ENCODE results near the gene CHD9.
A peak's percentile ranks its signal among the peaks of the same experiment; 100 is the strongest.
"Not testable (repeated sequence)": the region's sequence is repeated elsewhere in the genome, so short reads cannot be mapped to it uniquely, and the experiment has no call there.

CHD9 gene

GRCh38 chr16:53290520-53290919, 235.7 kb downstream of the CHD9 start:
- DNase-seq = no peak

GRCh38 chr16:53291757-53292392, 237.1 kb downstream of the CHD9 start:
- peak; percentile 66 for DNase-seq

GRCh38 chr16:53297477-53297876, 242.7 kb downstream of the CHD9 start:
- DNase-seq = no peak

- no peak for DNase-seq
Measured at GRCh38 chr16:53304334-53304733, 249.5 kb downstream of the CHD9 start.

- no peak for DNase-seq
Measured at GRCh38 chr16:53305743-53306142, 251.0 kb downstream of the CHD9 start.

- DNase-seq = no peak
Measured at GRCh38 chr16:53309457-53309856, 254.7 kb downstream of the CHD9 start.

- no peak for DNase-seq
Measured at GRCh38 chr16:53320992-53321391, 266.2 kb downstream of the CHD9 start.

GRCh38 chr16:53323924-53324323, 269.1 kb downstream of the CHD9 start:
- no peak for DNase-seq

- not testable (repeated sequence) for DNase-seq
Measured at GRCh38 chr16:53330991-53331390, 276.2 kb downstream of the CHD9 start.

- DNase-seq = no peak
Measured at GRCh38 chr16:53334581-53334980, 279.8 kb downstream of the CHD9 start.

GRCh38 chr16:53337294-53337693, 282.5 kb downstream of the CHD9 start:
- DNase-seq = no peak

- DNase-seq = no peak
Measured at GRCh38 chr16:53341792-53342191, 287.0 kb downstream of the CHD9 start.

GRCh38 chr16:53355064-53355463, 300.3 kb downstream of the CHD9 start:
- DNase-seq = no peak

GRCh38 chr16:53356478-53357207, 301.9 kb downstream of the CHD9 start:
- no peak for DNase-seq

GRCh38 chr16:53357208-53357586, 302.4 kb downstream of the CHD9 start:
- DNase-seq = no peak

- DNase-seq = no peak
Measured at GRCh38 chr16:53357955-53358354, 303.2 kb downstream of the CHD9 start.

GRCh38 chr16:53358884-53359283, 304.1 kb downstream of the CHD9 start:
- no peak for DNase-seq

- DNase-seq = no peak
Measured at GRCh38 chr16:53369921-53370320, 315.1 kb downstream of the CHD9 start.

GRCh38 chr16:53370827-53371226, 316.0 kb downstream of the CHD9 start:
- DNase-seq = no peak

- no peak for DNase-seq
Measured at GRCh38 chr16:53372992-53373871, 318.4 kb downstream of the CHD9 start.

GRCh38 chr16:53374800-53375199, 320.0 kb downstream of the CHD9 start:
- DNase-seq = no peak

GRCh38 chr16:53378138-53378537, 323.3 kb downstream of the CHD9 start:
- no peak for DNase-seq
